Adrenal gland (tissue), 12 donors: Measurements from ENCODE around the gene INHBE. TPM values are rescaled to one million over a fixed set of nuclear protein-coding genes. Genes with fewer than 3 reads are reported as not detected.

Experiments
- DNase-seq, 7 donors: peaks; one replicate each; pipeline ENCODE4 v3.0.0-alpha.2; 2019 to 2020
- H3K27ac ChIP-seq, 5 donors: fragments of 200-600 bp; sonication (generic) in 4 of 5; 1 replicate in 3 of 5; 2 replicates in 2 of 5; pipeline versions ENCODE4 v1.5.1 to v1.8.0; 2016 to 2020; ENCODE audit warnings: mild to moderate bottlenecking in 1 of 5
- H3K27me3 ChIP-seq: fragments of 200-600 bp; 2 replicates; pipeline ENCODE4 v1.8.0; 2021
- H3K36me3 ChIP-seq, 2 donors: fragments of 200-600 bp; replicated peaks in 1 of 2; 1 replicate in 1 of 2; 2 replicates in 1 of 2; pipeline versions ENCODE4 v1.5.1 to v1.8.0; 2018 to 2022
- H3K4me1 ChIP-seq, 2 donors: fragments of 200-600 bp; replicated peaks in 1 of 2; 1 replicate in 1 of 2; 2 replicates in 1 of 2; pipeline versions ENCODE4 v1.5.1 to v1.8.0; 2018 to 2021
- H3K4me3 ChIP-seq, 4 donors: fragments of 200-600 bp; sonication (generic) in 3 of 4; one replicate each; pipeline ENCODE4 v1.5.1; 2016 to 2018
- H3K9me3 ChIP-seq, 3 donors: fragments of 200-600 bp; sonication (generic) in 1 of 3; replicated peaks in 1 of 3; 1 replicate in 2 of 3; 2 replicates in 1 of 3; pipeline versions ENCODE4 v1.5.1 to v1.8.0; 2016 to 2021
- CTCF ChIP-seq, 6 experiments: fragments of 450-650 bp in 4 of 6; fragments of 200-600 bp in 2 of 6; sonication (generic) in 1 of 6; IDR thresholded peaks; 1 replicate in 5 of 6; 2 replicates in 1 of 6; pipeline versions ENCODE4 v1.5.1 to v1.8.0; 2016 to 2021; ENCODE audit warnings: antibody characterized with exemption in 6 of 6, mild to moderate bottlenecking in 2 of 6, moderate library complexity in 1 of 6
- POLR2A ChIP-seq, 2 donors: fragments of 450-650 bp; IDR thresholded peaks; one replicate each; pipeline ENCODE4 v1.6.1; 2017; ENCODE audit warnings: antibody characterized with exemption in 2 of 2, mild to moderate bottlenecking in 2 of 2, moderate library complexity in 1 of 2
- WGBS, 4 donors: extraction: QIAGEN DNeasy Blood & Tissue Kit in 2 of 4; methylation state at CpG; one replicate each; pipeline versions ENCODE4 v1.1.5 to v1.1.7; 2013 to 2017; 5-methylcytosine and 5-hydroxymethylcytosine counted together
- intact Hi-C, 2 donors: fragments of 100-400 bp; cut with DNase I; formaldehyde crosslinking; loops; one replicate each; pipeline versions ENCODE4 v1.14.1 to v1.15.0; 2022 to 2023
- polyA plus RNA-seq, 3 donors: library from polyadenylated mRNA; stranded (reverse); fragments of 200-250 nt in 2 of 3; fragments of 350-450 nt in 1 of 3; fragmentation: Illumina TruSeq in 1 of 3; extraction: RNeasy Lipid Tissue Mini Kit (QIAGEN cat#74804) in 1 of 3; gene quantifications; one replicate each; pipeline ENCODE4 v1.2.3, GENCODE V29; 2013 to 2014
- total RNA-seq, 9 donors: library from RNA; depleted of rRNA in 4 of 9; stranded (reverse); fragments of >200 nt in 4 of 9; fragments of 120-200 nt in 1 of 9; fragmentation: NEBNext Ultra II Directional in 1 of 9; extraction: Animal tissue kit (Norgen Biotek cat#: 25700) in 1 of 9; gene quantifications; one replicate each; pipeline versions ENCODE4 v1.1.0 to v1.2.4, GENCODE V29; 2013 to 2023
- donor health status: healthy with polysubstance abuse.
- donor health status: Bipolar disorder and iron deficiency.
- donor health status: DM: yes; HTN: yes; CAD: no.
- donor health status: DM: no; HTN: no; CAD: no.
- donor health status: DM: no; HTN: no; CAD: no.
- donor health status: DM: yes; HTN: yes; CAD: no.

INHBE gene
- total and polyA plus RNA-seq, 12 donors = 0.11 TPM; not detected in 11

- H3K9me3 ChIP-seq = no peaks in the 10 kb centered on the region
- H3K27me3 ChIP-seq = no peaks in the 10 kb centered on the region
- TF ChIP-seq POLR2A (IDR thresholded peaks at IDR 0.05) (no peak), CTCF (IDR thresholded peaks at IDR 0.05) (no peak)
- no peak overlapping the region for H3K4me3 ChIP-seq
- intact Hi-C loops = no loop called here
- no peak for DNase-seq
- H3K4me1 ChIP-seq = peaks cover 10 to 11% of the 10 kb centered on the region in 2 donors
- H3K36me3 ChIP-seq = peaks cover 0 to 11% of the 10 kb centered on the region in 2 donors
- no peak overlapping the region for H3K27ac ChIP-seq
Observed at GRCh38 chr12:57485695-57486094, 30.6 kb downstream of the INHBE start.

- Histone ChIP-seq H3K36me3 (peaks cover 0 to 26% of the 10 kb centered on the region in 2 donors), H3K4me1 (peaks cover 10 to 11% of the 10 kb centered on the region in 2 donors), H3K9me3 (no peaks in the 10 kb centered on the region), H3K4me3 (peak overlapping the region in 2 of 4 donors; percentile 29 to 75), H3K27me3 (no peaks in the 10 kb centered on the region), H3K27ac (peak overlapping the region in 1 of 5 donors; percentile 48)
- no peak for TF ChIP-seq POLR2A (IDR thresholded peaks at IDR 0.05)
- no peak for TF ChIP-seq CTCF (IDR thresholded peaks at IDR 0.05)
- 85 to 90% (median 88%) methylated on average over 26 to 27 of the region's 27 CpGs for WGBS, 4 donors
- intact Hi-C loops = no loop called here
- DNase-seq = peak in 2 of 7 donors; percentile 29 to 59
Observed at GRCh38 chr12:57487055-57487596, 32.0 kb downstream of the INHBE start.

DNA sequence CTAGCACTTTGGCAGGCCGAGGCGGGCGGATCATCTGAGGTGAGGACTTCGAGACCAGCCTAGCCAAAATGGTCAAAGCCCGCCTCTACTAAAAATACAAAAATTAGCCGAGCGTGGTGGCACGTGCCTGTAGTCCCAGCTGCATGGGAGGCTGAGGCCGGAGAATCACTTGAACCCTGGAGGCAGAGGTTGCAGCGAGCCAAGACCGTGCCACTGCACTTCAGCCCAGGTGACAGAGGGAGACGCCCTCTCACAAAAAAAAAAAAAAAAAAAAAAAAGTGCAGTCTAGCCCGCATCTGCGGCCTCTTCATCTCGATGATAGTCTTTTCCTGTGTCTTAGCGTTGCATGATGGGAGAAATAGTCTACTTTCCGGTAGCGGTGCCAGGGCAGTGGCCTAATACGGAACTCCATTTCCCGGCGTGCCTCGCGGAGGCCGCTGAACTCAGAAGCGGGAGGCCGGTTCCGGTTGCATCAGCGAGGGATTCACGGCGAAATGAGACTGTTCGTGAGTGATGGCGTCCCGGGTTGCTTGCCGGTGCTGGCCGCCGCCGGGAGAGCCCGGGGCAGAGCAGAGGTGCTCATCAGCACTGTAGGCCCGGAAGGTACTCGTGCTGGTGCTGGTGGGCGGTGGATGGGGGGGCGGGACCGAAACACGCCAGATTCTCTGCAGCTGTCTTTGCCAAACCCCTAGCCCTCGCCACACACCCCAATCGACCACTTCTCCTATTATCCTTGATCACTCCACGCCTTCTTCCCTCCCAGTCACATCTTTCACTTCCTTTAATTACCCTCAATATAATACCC lies 32.7 kb downstream of the INHBE start, which contains the start of gene MARS1:
Gene MARS1 (plus strand): TSS at position 472 of the 805 bp plus-strand sequence. CDS start 23 bp downstream, at position 495.
- peak; percentile 93 to 98 (median 96) for DNase-seq
- Histone ChIP-seq H3K36me3 (peaks cover 0 to 28% of the 10 kb centered on the region in 2 donors), H3K27me3 (no peaks in the 10 kb centered on the region), H3K9me3 (no peaks in the 10 kb centered on the region), H3K4me3 (peak within 1 kb of the TSS in 3 of 4 donors; percentile 1 to 75 (median 52)), H3K4me1 (peaks cover 10 to 11% of the 10 kb centered on the region in 2 donors), H3K27ac (peak within 1 kb of the TSS in 4 of 5 donors; percentile 21 to 91 (median 50))
- intact Hi-C loops = no loop called here
- 6 to 9% (median 8%) methylated on average over 42 to 47 of the region's 47 CpGs for WGBS, 4 donors
- TF ChIP-seq POLR2A (IDR thresholded peaks at IDR 0.05) = peak in 1 of 2 donors; percentile 74
- peak in 1 of 6 experiments; percentile 18 for TF ChIP-seq CTCF (IDR thresholded peaks at IDR 0.05)

GRCh38 chr12:57488402-57489156 lies 33.5 kb downstream of the INHBE start:
- no peaks in the 10 kb centered on the region for H3K9me3 ChIP-seq
- H3K27ac ChIP-seq = peak overlapping the region in 3 of 5 donors; percentile 48 to 91 (median 51)
- H3K36me3 ChIP-seq = peaks cover 0 to 28% of the 10 kb centered on the region in 2 donors
- DNase-seq = no peak
- no peaks in the 10 kb centered on the region for H3K27me3 ChIP-seq
- 22 to 27% (median 25%) methylated on average over 11 of the region's 11 CpGs for WGBS, 4 donors
- peak overlapping the region in 3 of 4 donors; percentile 1 to 75 (median 52) for H3K4me3 ChIP-seq
- H3K4me1 ChIP-seq = peaks cover 10 to 11% of the 10 kb centered on the region in 2 donors
- intact Hi-C loops = no loop called here
- TF ChIP-seq CTCF (IDR thresholded peaks at IDR 0.05) = no peak
- no peak for TF ChIP-seq POLR2A (IDR thresholded peaks at IDR 0.05)
